ENCODE data around the gene PNPLA3. TPM values are rescaled to one million over a fixed set of nuclear protein-coding genes. Genes with fewer than 3 reads are reported as not detected.

The PNPLA3 gene
- total and polyA plus RNA-seq, 11 donors: 0.11 to 1.9 (median 0.18) TPM; not detected in 5

DNA sequence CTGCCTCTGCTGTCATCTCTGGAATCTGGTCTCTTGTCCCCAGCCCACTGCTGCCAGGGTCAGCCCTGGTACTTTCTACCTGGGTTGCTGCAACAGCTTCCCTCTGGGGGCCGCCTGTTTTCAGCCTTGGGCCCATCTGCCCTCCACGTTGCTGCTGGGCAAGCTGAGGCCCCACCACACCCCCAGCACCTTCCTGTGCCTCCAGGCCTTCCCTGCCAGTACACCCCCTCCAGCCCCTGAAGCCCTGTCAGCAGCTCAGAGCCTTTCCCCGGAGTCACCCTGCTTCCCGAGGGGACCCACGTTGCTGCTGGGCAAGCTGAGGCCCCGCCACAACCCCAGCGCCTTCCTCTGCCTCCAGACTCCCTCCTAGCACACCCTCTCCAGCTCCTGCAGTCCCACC is 28.4 kb downstream of the PNPLA3 start:
- intact Hi-C loops (cut with DNase I): no loop called here
- Histone ChIP-seq H3K4me1 (peaks cover 0 to 23% (median 18%) of the 10 kb centered on the region in 12 donors), H3K9me3 (no peaks in the 10 kb centered on the region), H3K27me3 (peaks cover 0 to 5% (median 0%) of the 10 kb centered on the region in 9 donors), H3K4me3 (no peak overlapping the region), H3K27ac (no peak overlapping the region), H3K36me3 (no peaks in the 10 kb centered on the region)
- DNase-seq (no peak), ATAC-seq (no peak)
- WGBS, 4 donors: 44 to 57% (median 52%) methylated on average over 6 to 7 of the region's 7 CpGs
- TF ChIP-seq POLR2A (IDR thresholded peaks at IDR 0.05): no peak
- TF ChIP-seq, protein P1, sequence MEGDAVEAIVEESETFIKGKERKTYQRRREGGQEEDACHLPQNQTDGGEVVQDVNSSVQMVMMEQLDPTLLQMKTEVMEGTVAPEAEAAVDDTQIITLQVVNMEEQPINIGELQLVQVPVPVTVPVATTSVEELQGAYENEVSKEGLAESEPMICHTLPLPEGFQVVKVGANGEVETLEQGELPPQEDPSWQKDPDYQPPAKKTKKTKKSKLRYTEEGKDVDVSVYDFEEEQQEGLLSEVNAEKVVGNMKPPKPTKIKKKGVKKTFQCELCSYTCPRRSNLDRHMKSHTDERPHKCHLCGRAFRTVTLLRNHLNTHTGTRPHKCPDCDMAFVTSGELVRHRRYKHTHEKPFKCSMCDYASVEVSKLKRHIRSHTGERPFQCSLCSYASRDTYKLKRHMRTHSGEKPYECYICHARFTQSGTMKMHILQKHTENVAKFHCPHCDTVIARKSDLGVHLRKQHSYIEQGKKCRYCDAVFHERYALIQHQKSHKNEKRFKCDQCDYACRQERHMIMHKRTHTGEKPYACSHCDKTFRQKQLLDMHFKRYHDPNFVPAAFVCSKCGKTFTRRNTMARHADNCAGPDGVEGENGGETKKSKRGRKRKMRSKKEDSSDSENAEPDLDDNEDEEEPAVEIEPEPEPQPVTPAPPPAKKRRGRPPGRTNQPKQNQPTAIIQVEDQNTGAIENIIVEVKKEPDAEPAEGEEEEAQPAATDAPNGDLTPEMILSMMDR (IDR thresholded peaks at IDR 0.05): no peak

DNA sequence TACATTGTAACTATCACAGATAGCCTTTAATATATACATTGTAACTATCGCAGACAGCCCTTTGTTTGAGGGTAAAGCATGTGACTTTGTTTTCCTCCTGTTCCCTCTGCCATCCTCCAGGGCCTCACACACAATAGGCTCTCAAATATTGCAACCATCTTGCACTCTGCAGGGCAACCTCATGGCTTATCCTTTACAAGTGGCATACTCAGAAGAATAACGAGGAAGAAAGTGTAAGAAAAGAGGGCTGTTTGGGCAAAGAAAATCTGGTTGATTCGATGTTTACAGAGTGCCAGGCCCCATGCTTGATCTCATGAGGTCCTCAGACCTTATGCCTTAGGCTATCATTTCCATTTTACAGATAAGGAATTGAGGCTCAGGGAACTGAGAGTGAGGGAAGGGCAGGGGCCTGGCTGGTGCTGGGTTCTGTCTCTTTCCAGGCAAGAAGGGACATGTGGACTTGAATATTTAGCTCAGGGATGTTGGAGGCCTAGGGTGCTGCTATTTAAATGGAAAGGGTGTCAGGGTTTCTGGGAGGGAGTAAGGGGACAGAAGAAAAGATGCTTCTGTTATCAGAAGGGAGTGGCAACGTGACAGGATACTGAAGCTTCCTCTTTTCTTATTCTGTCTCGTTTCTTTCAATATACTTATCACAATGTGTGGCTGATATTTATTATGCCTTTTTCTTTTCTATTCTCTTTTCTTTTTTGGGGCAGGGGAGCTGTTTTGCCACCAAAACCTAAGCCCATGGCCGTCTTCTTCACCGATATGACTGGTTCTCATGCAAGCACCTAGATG is 30.6 kb downstream of the PNPLA3 start:
- Histone ChIP-seq H3K9me3 (no peaks in the 10 kb centered on the region), H3K36me3 (no peaks in the 10 kb centered on the region), H3K27me3 (peaks cover 0 to 5% (median 0%) of the 10 kb centered on the region in 9 donors), H3K4me3 (peak overlapping the region in 11 of 12 donors; percentile 52 to 97 (median 85)), H3K27ac (peak overlapping the region in 4 of 12 donors; percentile 83 to 94 (median 88)), H3K4me1 (peaks cover 0 to 35% (median 30%) of the 10 kb centered on the region in 12 donors)
- WGBS, 4 donors: 38 to 44% (median 42%) methylated on average over 7 of the region's 7 CpGs
- ATAC-seq (no peak), DNase-seq (no peak)
- intact Hi-C loops (cut with DNase I): no loop called here
- TF ChIP-seq POLR2A (IDR thresholded peaks at IDR 0.05): no peak
- TF ChIP-seq, protein P1 (IDR thresholded peaks at IDR 0.05): no peak

GRCh38 chr22:43955040-43955882 is 31.7 kb downstream of the PNPLA3 start, which contains the start of gene SAMM50:
TSS of gene SAMM50 (plus strand) at chr22:43955442. CDS start at chr22:43955578, 136 bp downstream.
- ATAC-seq (peak; percentile 97 to 100 (median 98)), DNase-seq (peak; percentile 94 to 96 (median 95))
- Histone ChIP-seq H3K27me3 (peaks cover 0 to 5% (median 0%) of the 10 kb centered on the region in 9 donors), H3K27ac (peak within 1 kb of the TSS; percentile 73 to 94 (median 91)), H3K4me1 (peaks cover 0 to 35% (median 30%) of the 10 kb centered on the region in 12 donors), H3K9me3 (no peaks in the 10 kb centered on the region), H3K36me3 (no peaks in the 10 kb centered on the region), H3K4me3 (peak within 1 kb of the TSS; percentile 52 to 97 (median 84))
- intact Hi-C loops (cut with DNase I): no loop called here
- TF ChIP-seq, protein P1 (IDR thresholded peaks at IDR 0.05): peak in 3 of 12 donors; percentile 12 to 14 (median 12)
- TF ChIP-seq POLR2A (IDR thresholded peaks at IDR 0.05): peak in 1 of 2 donors; percentile 71
- WGBS, 4 donors: 0 to 1% (median 0%) methylated on average over 51 to 74 of the region's 74 CpGs

Measured in heart left ventricle (tissue), 16 donors.